Colonic mucosa (tissue), 4 donors: ENCODE data around the gene SUCLG2. TPM values are rescaled to one million over a fixed set of nuclear protein-coding genes. Genes with fewer than 3 reads are reported as not detected.

ENCODE experiments used
- DNase-seq: peaks from one replicate; pipeline ENCODE4 v3.0.0-alpha.2; 2020
- H3K27ac ChIP-seq: fragments of 200-600 bp; one replicate; pipeline ENCODE4 v1.8.0; 2021
- H3K27me3 ChIP-seq: fragments of 200-600 bp; one replicate; pipeline ENCODE4 v1.8.0; 2021
- H3K36me3 ChIP-seq: fragments of 200-600 bp; one replicate; pipeline ENCODE4 v1.8.0; 2021
- H3K4me1 ChIP-seq: fragments of 200-600 bp; one replicate; pipeline ENCODE4 v1.8.0; 2021; ENCODE audit warnings: mild to moderate bottlenecking
- H3K4me3 ChIP-seq: fragments of 200-600 bp; one replicate; pipeline ENCODE4 v1.8.0; 2021
- H3K9ac ChIP-seq, 2 donors: one replicate each; pipeline ENCODE4 v1.7.0; 2013; ENCODE audit warnings: control low read depth in 2 of 2, low read depth in 2 of 2, low read length in 2 of 2
- H3K9me3 ChIP-seq: fragments of 200-600 bp; one replicate; pipeline ENCODE4 v1.8.0; 2021
- CTCF ChIP-seq: fragments of 200-600 bp; IDR thresholded peaks from one replicate; pipeline ENCODE4 v1.8.0; 2022; ENCODE audit warnings: antibody characterized with exemption, mild to moderate bottlenecking
- intact Hi-C: fragments of 100-400 bp; cut with DNase I; formaldehyde crosslinking; loops from one replicate; pipeline ENCODE4 v1.14.1; 2022
- total RNA-seq, 2 donors: library from RNA; stranded (reverse); fragmentation: NEBNext Ultra II Directional in 1 of 2; extraction: Animal tissue kit (Norgen Biotek cat#: 25700) in 1 of 2; gene quantifications; one replicate each; pipeline ENCODE4 v1.2.1, GENCODE V29; 2021
- donor health status: healthy.
- donor health status: DM: no; HTN: no; CAD: no.
- donor health status: DM: no; HTN: no; CAD: no.

SUCLG2 gene
- 100 to 1,000 TPM; 114 to 219 TPM for total RNA-seq

GRCh38 chr3:67654099-67654843 lies at the start of gene SUCLG2:
SUCLG2 (minus strand) TSS chr3:67654612; CDS start chr3:67654586, 26 bp downstream.
- Histone ChIP-seq H3K9me3 (no peaks in the 10 kb centered on the region), H3K36me3 (no peaks in the 10 kb centered on the region), H3K27ac (peak within 1 kb of the TSS; percentile 92), H3K4me3 (peak within 1 kb of the TSS; percentile 94), H3K27me3 (no peaks in the 10 kb centered on the region), H3K4me1 (peaks cover under 1% of the 10 kb centered on the region), H3K9ac (peak within 1 kb of the TSS; percentile 95 to 97)
- intact Hi-C loops: no loop called here
- no peak for TF ChIP-seq CTCF
- peak; percentile 94 for DNase-seq

GRCh38 chr3:67700596-67700995 lies 46.2 kb upstream of the SUCLG2 start:
- no peak for DNase-seq
- Histone ChIP-seq H3K9me3 (no peaks in the 10 kb centered on the region), H3K4me1 (no peaks in the 10 kb centered on the region), H3K36me3 (no peaks in the 10 kb centered on the region), H3K27me3 (no peaks in the 10 kb centered on the region), H3K9ac (no peak overlapping the region), H3K27ac (no peak overlapping the region), H3K4me3 (no peak overlapping the region)
- TF ChIP-seq CTCF: no peak
- intact Hi-C loops: no loop called here

GRCh38 chr3:67699882-67700281 lies 45.5 kb upstream of the SUCLG2 start:
- no peaks in the 10 kb centered on the region for H3K9me3 ChIP-seq
- H3K27me3 ChIP-seq: no peaks in the 10 kb centered on the region
- H3K27ac ChIP-seq: no peak overlapping the region
- DNase-seq: peak; percentile 25
- no peak overlapping the region for H3K9ac ChIP-seq
- TF ChIP-seq CTCF: no peak
- H3K4me1 ChIP-seq: no peaks in the 10 kb centered on the region
- H3K36me3 ChIP-seq: no peaks in the 10 kb centered on the region
- no peak overlapping the region for H3K4me3 ChIP-seq
- intact Hi-C loops: no loop called here

- H3K27me3 ChIP-seq: no peaks in the 10 kb centered on the region
- H3K4me3 ChIP-seq: no peak overlapping the region
- no peaks in the 10 kb centered on the region for H3K4me1 ChIP-seq
- H3K9me3 ChIP-seq: no peaks in the 10 kb centered on the region
- DNase-seq: no peak
- intact Hi-C loops: no loop called here
- TF ChIP-seq CTCF: no peak
- no peak overlapping the region for H3K27ac ChIP-seq
- no peak overlapping the region for H3K9ac ChIP-seq
- H3K36me3 ChIP-seq: no peaks in the 10 kb centered on the region
These were observed 38.2 kb upstream of the SUCLG2 start for GRCh38 chr3:67692621-67693020.

- no peaks in the 10 kb centered on the region for H3K36me3 ChIP-seq
- H3K4me3 ChIP-seq: no peak overlapping the region
- intact Hi-C loops: no loop called here
- no peaks in the 10 kb centered on the region for H3K27me3 ChIP-seq
- no peak overlapping the region for H3K9ac ChIP-seq
- H3K27ac ChIP-seq: no peak overlapping the region
- no peaks in the 10 kb centered on the region for H3K9me3 ChIP-seq
- DNase-seq: no peak
- TF ChIP-seq CTCF: no peak
- H3K4me1 ChIP-seq: no peaks in the 10 kb centered on the region
These were observed 37.5 kb upstream of the SUCLG2 start for GRCh38 chr3:67691926-67692325.
